K562 (cell line): ENCODE measurements around the gene MEA1. TPM values are rescaled to one million over a fixed set of nuclear protein-coding genes. Genes with fewer than 3 reads are reported as not detected.

ENCODE experiments used
- AFF1 ChIP-seq, 2 experiments: fragments of 450-650 bp; IDR thresholded peaks; 2 replicates each; pipeline ENCODE4 v1.6.1; 2018; ENCODE audit warnings: mild to moderate bottlenecking in 2 of 2, low read depth in 1 of 2; ENCODE audit not compliant: partially characterized antibody in 2 of 2
- C11orf30 ChIP-seq: fragments of 450-650 bp; IDR thresholded peaks from 2 replicates; pipeline ENCODE4 v1.6.1; 2016; ENCODE audit warnings: low read depth, mild to moderate bottlenecking
- ERF ChIP-seq: fragments of 450-650 bp; formaldehyde crosslinking; IDR thresholded peaks from 2 replicates; pipeline ENCODE4 v1.4.0; 2020; ENCODE audit warnings: mild to moderate bottlenecking, mixed read lengths
- EZH2 ChIP-seq: IDR thresholded peaks from 2 replicates; pipeline ENCODE4 v1.6.1; 2012; ENCODE audit warnings: low read depth, mild to moderate bottlenecking, inconsistent platforms, low read length, borderline replicate concordance
- HINFP ChIP-seq: fragments of 450-650 bp; conservative IDR thresholded peaks from 2 replicates; pipeline ENCODE4 v1.6.1; 2016; ENCODE audit warnings: missing genetic modification characterization, low read depth, mild to moderate bottlenecking, control low read depth, missing compliant biosample characterization
- NCOA2 ChIP-seq, 2 experiments: fragments of 450-650 bp; IDR thresholded peaks; 2 replicates each; pipeline ENCODE4 v1.6.1; 2018; ENCODE audit warnings: mild to moderate bottlenecking in 2 of 2, moderate library complexity in 1 of 2; ENCODE audit not compliant: partially characterized antibody in 2 of 2
- TRIM28 ChIP-seq: fragments of 450-650 bp; IDR thresholded peaks from 2 replicates; pipeline ENCODE4 v1.6.1; 2017
- YY1 ChIP-seq, 3 experiments: IDR thresholded peaks; 2 replicates each; pipeline ENCODE4 v1.6.1; 2011; ENCODE audit warnings: low read length in 2 of 3, mild to moderate bottlenecking in 2 of 3, moderate library complexity in 2 of 3, borderline replicate concordance in 1 of 3, control low read depth in 1 of 3, low read depth in 1 of 3; ENCODE audit not compliant: insufficient read depth in 3 of 3, insufficient replicate concordance in 2 of 3, control insufficient read depth in 1 of 3, insufficient read length in 1 of 3; ENCODE audit errors: extremely low read depth in 1 of 3
- polyA plus RNA-seq, 8 experiments: library from polyadenylated mRNA; depleted of rRNA in 4 of 8; stranded (reverse) in 5 of 8; unstranded in 3 of 8; fragments of >200 nt; fragmentation: Nextera tagmentation in 2 of 8; fragmentation: Illumina TruSeq in 1 of 8; extraction: Ambion mirVana in 2 of 8; extraction: Trizol in 1 of 8; gene quantifications; 2 replicates each; pipeline versions ENCODE4 v1.2.1 to v1.2.3, GENCODE V29; 2011 to 2014; ENCODE audit warnings: inconsistent platforms in 1 of 8, missing spikeins in 1 of 8
- total RNA-seq, 7 experiments: library from RNA; depleted of rRNA in 6 of 7; stranded (reverse); fragments of >200 nt in 6 of 7; fragmentation: Illumina TruSeq in 2 of 7; extraction: Trizol in 2 of 7; gene quantifications; 2 replicates each; pipeline versions ENCODE4 v1.2.1 to v1.2.3, GENCODE V29; 2011 to 2021; ENCODE audit warnings: low replicate concordance in 1 of 7
- TF ChIP-seq, protein P1 (sequence below), 2 experiments: fragments of 450-650 bp in 1 of 2; sonication (generic) in 1 of 2; formaldehyde crosslinking in 1 of 2; IDR thresholded peaks; 2 replicates each; pipeline versions ENCODE4 v1.7.1 to v1.9.0; 2016 to 2022; ENCODE audit warnings: inconsistent platforms in 1 of 2, mild to moderate bottlenecking in 1 of 2, missing genetic modification reagents in 1 of 2

MEA1 gene
- total and polyA plus RNA-seq, 9 of the 15 experiments (the other 6 are each of a cell fraction or from before 2014, with no cell fraction given), result 86.8 to 210 (median 152) TPM

DNA sequence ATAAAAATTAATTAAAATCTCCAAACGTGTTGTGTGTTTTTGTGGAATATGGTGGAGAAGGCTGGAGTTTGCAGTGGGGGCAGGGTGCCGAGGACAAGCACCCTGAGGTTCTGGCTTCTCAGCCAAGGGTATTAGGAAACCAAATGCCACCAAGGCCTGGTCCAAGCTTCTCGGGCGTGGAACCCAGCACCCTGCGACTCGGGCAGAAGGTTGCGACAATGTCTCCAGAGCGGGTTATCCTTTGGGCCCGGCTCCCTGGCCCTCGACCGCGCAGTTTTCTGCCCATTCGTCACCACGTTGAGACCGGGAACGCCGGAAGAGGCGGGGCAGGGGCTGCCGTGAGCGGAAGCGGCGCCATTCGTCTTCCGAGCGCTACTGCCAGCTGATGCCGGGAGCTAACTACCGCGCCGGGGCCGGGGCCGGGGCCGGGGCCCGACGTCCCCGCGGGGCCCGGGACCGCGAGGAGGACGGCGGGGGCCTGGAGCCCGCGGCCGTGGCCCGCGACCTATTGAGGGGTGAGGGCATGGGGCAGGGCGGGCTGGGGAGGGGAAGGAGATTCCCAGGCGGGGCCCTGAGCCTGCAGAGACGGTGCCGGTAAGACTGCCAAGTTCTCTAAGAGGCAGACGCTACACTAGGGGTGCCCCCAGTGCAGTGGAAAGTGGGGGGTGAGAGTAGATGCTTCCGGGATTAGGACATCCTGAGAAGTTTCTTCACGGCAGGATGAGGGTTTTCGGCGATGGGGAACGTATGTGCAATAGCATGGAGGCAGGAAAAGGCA lies 7.7 kb upstream of the MEA1 start, which contains the start of gene RRP36 (continued):
- TF ChIP-seq HINFP (tag), result no peak
- peak in 1 of 2 experiments; percentile 70 for TF ChIP-seq AFF1 (IDR thresholded peaks at IDR 0.05; ENCODE audit: low read depth in 1 of 2, partially characterized antibody in 2 of 2)
- peak; percentile 50; the same call in 1 of the 2 replicates for TF ChIP-seq C11orf30
- 0 out of 2 replicates have a peak, but pooled peaks have one; percentile 43 for TF ChIP-seq TRIM28
- no peak for TF ChIP-seq NCOA2 (IDR thresholded peaks at IDR 0.05; ENCODE audit: partially characterized antibody in 2 of 2)
- TF ChIP-seq ERF (CRISPR knock-in tag), result 0 out of 2 replicates have a peak, but pooled peaks have one; percentile 62
- TF ChIP-seq, protein P1, sequence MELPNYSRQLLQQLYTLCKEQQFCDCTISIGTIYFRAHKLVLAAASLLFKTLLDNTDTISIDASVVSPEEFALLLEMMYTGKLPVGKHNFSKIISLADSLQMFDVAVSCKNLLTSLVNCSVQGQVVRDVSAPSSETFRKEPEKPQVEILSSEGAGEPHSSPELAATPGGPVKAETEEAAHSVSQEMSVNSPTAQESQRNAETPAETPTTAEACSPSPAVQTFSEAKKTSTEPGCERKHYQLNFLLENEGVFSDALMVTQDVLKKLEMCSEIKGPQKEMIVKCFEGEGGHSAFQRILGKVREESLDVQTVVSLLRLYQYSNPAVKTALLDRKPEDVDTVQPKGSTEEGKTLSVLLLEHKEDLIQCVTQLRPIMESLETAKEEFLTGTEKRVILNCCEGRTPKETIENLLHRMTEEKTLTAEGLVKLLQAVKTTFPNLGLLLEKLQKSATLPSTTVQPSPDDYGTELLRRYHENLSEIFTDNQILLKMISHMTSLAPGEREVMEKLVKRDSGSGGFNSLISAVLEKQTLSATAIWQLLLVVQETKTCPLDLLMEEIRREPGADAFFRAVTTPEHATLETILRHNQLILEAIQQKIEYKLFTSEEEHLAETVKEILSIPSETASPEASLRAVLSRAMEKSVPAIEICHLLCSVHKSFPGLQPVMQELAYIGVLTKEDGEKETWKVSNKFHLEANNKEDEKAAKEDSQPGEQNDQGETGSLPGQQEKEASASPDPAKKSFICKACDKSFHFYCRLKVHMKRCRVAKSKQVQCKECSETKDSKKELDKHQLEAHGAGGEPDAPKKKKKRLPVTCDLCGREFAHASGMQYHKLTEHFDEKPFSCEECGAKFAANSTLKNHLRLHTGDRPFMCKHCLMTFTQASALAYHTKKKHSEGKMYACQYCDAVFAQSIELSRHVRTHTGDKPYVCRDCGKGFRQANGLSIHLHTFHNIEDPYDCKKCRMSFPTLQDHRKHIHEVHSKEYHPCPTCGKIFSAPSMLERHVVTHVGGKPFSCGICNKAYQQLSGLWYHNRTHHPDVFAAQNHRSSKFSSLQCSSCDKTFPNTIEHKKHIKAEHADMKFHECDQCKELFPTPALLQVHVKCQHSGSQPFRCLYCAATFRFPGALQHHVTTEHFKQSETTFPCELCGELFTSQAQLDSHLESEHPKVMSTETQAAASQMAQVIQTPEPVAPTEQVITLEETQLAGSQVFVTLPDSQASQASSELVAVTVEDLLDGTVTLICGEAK (IDR thresholded peaks at IDR 0.05), result peak; percentile 89
- TF ChIP-seq, protein P1 (CRISPR knock-in tag; IDR thresholded peaks at IDR 0.05), result no peak
- no peak for TF ChIP-seq EZH2
- peak; percentile 57 to 94 (median 91) for TF ChIP-seq YY1 (IDR thresholded peaks at IDR 0.05; ENCODE audit: borderline replicate concordance in 1 of 3, control insufficient read depth in 1 of 3, extremely low read depth in 1 of 3, insufficient read depth in 3 of 3, insufficient read length in 1 of 3, insufficient replicate concordance in 2 of 3, low read depth in 1 of 3, low read length in 2 of 3)
